SKM-1 (cell line): ENCODE results near the gene CEP295NL.
"Not testable (repeated sequence)": the region's sequence is repeated elsewhere in the genome, so short reads cannot be mapped to it uniquely, and the experiment has no call there.

Experiments used
- DNase-seq: peaks from one replicate; lab custom pipeline; 2025; ENCODE audit not compliant: unreplicated experiment; lab: John Stamatoyannopoulos, UW

The CEP295NL gene

DNA sequence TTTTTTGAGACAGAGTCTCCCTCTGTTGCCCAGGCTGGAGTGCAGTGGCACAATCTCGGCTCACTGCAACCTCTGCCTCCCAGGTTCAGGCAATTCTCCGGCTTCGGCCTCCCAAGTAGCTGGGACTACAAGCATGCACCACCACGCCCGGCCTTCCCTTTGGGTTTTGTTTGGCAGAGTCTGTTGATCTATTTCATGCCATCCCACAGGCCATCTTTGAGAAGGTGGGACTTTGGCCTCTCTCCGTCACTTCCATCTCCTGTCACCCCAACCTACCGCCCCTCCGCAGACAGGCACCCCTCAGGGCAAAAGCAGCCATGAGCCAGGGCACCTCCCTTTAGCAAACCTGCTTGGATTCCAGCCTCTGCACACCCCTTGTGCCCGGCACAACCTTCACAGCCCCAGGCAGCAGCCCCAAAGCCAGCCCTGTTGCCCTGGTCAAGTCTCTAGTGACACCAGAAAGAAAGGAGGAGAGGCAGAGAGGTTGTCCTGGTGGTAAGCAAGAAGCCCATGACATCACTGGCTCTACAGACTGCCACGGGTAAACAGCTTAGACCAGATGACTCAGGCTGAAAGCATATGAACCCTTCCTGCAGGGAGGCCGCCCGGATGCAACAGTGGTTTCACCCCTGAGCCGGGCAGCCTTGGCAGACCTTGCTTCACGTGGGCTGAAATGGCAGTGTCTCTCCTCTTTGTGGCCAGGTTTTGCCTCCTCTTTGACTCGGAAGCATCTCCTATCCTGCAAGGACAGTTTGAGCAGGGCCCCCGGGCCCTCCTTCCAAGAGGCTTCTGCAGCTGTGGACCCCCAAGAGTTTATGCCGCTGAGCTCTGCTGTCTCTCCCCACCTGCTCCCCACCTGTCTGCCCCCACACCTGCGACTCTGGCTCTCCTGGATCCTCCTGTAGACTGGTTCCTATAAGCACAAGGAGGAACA, 30.3 kb upstream of the CEP295NL start:
- DNase-seq, result peak; percentile 16

GRCh38 chr17:78929908-78930775, 27.1 kb upstream of the CEP295NL start:
- no peak for DNase-seq

DNA sequence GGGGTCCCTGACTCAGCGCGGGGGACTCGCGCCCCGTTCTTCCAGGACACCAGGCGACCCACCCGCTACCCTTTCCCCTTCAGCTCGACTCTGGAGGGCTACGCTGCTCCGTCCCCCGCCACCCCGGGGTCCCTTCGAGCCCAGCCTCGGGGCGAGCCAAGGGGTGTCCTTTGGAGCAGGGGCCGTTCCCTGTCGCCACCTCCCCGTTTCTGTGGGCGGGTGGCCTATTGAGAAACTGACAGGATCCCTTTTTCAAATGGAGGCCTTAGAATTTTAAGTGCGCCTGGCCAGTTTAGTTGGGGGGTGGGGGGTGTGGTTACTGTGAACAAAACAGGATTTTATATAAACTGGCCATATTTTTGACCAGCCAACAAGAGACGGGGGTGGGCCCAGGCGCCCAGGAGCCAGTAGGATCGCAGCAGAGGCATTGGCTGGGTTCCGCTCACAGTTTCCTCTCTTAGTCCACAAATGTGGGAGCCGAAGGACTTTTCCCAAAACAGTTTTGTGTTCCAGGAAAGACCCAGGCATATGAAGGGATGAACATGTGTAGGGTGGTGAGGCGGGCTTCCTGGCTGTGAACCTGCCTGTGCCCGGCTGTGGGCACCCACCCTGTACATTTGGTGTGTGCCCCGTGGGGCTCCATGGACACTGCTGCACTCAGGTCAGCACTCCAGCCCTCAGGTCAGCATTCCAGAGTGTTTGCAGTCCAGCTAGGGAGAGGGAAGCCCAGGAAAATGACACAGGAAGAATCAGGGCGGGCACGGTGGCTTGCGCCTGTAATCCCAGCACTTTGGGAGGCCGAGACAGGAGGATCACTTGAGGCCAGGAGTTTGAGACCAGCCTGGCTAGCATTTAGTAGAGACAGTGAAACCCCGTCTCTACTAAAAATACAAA, 22.9 kb upstream of the CEP295NL start:
- peak; percentile 28 for DNase-seq

DNA sequence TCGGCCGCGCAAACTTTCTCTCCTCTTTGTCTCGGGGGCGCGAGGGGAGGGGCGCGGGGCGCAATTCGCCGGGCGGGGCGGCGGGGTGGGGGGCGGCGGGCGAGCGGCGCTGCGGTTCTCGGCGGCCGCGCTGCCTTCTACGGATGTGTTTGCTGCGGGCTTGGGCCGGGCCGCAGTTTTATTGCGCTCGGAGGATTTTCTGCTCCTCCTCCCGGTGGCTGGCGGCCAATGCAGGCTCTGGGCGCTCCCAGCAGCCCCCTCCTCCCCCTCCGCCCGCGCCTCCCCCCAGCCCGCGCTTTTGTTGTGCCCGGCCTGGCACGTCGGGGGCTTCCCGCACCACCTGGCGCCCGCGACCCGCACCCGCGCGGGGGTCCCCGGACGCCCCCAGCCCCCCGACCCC, 22.2 kb upstream of the CEP295NL start, which contains the start of gene TIMP2:
Gene TIMP2 (minus strand): TSS at position 154 of the 400 bp plus-strand sequence. CDS start 299 bp downstream, outside the sequence.
- DNase-seq, result peak; percentile 63

GRCh38 chr17:78924481-78925151, 21.6 kb upstream of the CEP295NL start:
- no peak for DNase-seq

DNA sequence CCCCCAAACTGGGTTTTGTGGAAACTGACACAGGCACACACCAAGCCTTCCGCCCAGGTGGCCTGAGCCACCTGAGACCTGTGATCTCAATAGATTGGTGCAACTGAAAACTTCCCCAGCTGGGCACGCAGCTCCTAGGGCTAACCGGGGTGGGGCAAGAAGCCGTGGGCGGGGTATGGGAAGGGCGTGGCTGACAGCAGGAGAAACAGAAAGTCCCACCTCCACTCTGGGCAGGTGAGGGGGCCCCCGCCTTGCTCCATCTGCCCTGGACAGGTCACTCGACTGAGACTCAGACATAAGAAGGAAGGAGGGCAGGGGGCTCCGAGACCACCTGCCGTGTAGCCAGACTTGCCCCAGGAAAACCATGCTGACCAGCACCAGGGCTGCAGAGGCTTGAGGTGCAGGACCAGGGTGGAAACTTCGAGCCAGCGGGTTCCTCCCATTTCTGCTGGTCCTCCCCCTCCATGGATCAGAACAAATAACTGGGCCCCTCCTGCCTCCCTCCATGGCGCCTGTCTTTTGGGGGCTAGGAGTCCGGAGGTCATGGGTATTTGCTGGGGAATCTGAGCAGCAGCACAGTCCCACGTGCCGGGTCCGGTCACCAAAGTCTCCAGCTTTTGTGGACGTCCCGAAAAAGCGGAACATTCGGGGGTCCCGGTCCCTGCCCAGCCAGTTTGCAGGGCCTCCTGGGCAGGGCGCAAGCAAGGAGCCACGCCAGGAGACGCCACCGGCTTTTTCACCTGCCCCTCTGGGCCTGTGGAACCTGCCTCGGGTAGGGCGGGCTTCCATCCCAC, 20.9 kb upstream of the CEP295NL start:
- DNase-seq, result peak; percentile 4

GRCh38 chr17:78922816-78923498, 20.0 kb upstream of the CEP295NL start:
- DNase-seq, result peak; percentile 2

DNA sequence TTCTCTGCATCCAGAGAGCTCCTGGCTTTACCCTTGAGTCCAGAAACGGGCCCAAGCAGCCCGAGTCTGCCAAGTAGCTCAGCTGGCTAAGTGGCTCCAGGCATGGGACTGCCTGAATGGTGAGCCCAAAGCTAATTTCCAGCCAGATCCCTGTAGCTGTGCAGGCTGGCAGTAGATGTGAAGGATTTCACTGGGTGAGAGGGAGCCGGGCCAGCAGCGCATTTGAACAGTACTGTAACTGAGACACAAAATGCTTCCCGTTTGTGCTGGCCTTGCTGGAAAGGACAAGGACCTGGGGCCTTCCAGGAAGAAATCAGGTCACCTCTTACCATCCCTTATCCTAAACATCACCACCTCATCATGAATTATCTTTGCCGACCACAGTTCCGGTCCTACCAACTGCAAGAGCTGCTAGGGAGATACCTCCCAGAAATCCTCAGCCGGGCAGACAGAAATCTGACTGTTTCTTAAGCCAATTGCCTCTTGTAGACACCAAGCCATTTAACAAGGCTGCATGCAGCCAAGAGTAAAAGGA, 18.5 kb upstream of the CEP295NL start:
- no peak for DNase-seq

GRCh38 chr17:78920528-78920927, 17.5 kb upstream of the CEP295NL start:
- no peak for DNase-seq

GRCh38 chr17:78919861-78920450, 17.0 kb upstream of the CEP295NL start:
- DNase-seq, result no peak

GRCh38 chr17:78918979-78919378, 16.0 kb upstream of the CEP295NL start:
- no peak for DNase-seq

DNA sequence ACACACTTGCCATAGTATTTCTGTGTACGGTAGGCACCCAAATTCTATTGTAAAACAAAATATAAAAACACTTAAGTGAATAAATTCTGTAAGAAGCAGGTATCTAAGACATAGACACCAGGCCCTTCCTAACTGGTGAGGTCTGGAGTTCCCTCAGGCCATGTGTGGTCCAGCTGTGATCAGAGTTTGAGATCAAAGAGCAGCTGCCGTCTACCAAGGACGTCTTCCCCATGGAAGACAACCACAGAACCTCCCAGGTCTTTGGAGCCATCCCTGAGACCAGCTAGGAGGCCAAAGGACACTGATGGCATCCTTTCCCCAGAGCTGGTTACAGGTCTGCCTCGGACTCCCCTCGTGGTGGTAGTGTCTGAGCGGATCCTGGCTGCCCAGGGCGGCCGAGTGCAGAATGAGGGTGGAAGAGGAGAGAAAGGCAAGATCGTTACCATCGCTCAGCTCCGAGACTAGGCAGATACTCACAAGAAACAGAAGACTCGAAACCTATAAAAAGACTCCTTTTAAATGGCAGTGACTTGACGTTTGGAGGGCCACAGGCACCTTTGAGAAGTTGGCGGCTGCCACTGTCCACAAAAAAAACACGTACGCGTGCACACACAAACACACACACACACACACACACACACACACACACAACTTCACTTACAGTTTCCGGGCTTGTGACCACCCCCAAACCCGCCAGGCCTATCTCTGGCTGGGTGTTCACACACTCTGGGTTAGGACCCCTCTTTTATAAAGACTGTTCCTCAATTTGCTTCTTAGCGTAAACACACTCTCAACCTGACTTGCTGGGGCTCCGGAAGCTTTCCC, 14.7 kb upstream of the CEP295NL start:
- DNase-seq, result no peak

DNA sequence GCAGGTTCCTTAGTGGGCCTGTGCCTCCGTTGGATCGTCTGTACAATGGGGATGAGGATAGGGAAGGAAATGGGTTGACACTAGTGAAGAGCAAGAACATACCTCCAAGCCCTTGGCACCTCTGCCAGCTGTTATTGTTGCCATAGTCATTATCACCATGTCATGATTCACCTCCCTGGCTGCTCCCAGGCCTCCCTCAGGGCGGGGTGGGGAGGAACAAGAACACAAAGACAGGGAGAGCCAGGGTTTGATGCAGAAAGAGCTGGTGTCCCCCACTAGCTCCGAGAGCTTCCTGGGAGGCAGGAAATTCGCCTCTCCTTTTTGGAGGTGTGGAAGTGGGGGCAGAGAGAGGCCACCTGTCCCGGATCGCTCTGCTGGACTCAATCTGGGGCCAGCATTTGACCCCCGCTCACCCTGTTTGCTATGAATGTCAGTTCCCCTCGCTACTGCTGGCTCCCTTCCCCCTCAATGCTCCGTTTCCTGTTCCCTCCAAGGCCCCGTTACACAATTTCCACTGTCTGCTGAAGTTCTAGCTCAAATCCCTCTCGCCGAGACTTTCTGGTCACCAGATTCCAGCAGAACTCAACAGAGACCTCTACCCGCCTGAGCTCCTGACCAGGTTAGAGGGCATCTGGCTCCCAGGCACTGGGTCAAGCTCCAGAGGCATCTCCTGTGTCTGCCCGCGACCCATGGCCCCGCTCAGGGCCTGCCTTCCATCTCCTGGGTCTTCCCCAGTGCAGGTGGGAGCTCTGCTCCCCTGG, 13.1 kb upstream of the CEP295NL start:
- DNase-seq, result peak; percentile 91

DNA sequence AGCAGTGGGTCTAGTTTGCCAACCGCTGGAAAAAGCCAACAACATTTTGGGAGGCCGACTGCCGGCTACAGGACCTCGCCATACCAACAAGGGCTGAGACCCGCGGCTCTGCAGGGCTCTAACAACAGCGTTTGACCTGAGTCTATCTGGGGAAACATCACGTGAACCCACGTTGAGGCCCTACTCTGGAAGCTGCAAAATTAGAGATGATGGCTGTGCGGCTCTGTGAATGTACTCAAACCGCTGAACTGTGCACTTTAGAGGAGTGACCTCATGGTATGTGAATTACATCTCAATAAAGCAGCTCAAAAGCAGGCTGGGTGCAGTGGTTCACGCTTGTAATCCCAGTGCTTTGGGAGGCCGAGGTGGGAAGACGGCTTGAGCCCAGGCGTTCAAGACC, 10.1 kb upstream of the CEP295NL start:
- no peak for DNase-seq

- no peak for DNase-seq
Measured at GRCh38 chr17:78912082-78912481, 9.1 kb upstream of the CEP295NL start.

GRCh38 chr17:78911543-78911942, 8.5 kb upstream of the CEP295NL start:
- DNase-seq, result not testable (repeated sequence)
